ENCODE data around the gene BRCA2.

- TF ChIP-seq CTCF (conservative IDR thresholded peaks at IDR 0.05; ENCODE audit: low read depth, low read length) (no peak), EZH2 (IDR thresholded peaks at IDR 0.05; ENCODE audit: low read length, unreplicated experiment) (no peak), EZH2phosphoT487 (IDR thresholded peaks at IDR 0.05; ENCODE audit: borderline replicate concordance, low read length) (no peak)
Measured at GRCh38 chr13:32426191-32426989, 111.1 kb downstream of the BRCA2 start.

Data from PC-3 (cell line).